ENCODE data around the gene RASSF3. TPM values are rescaled to one million over a fixed set of nuclear protein-coding genes. Genes with fewer than 3 reads are reported as not detected.
"Not testable (repeated sequence)": the region's sequence is repeated elsewhere in the genome, so short reads cannot be mapped to it uniquely, and the experiment has no call there.

The RASSF3 gene
- total RNA-seq, 1 experiment from 2014 or later, result 13.4 TPM

DNA sequence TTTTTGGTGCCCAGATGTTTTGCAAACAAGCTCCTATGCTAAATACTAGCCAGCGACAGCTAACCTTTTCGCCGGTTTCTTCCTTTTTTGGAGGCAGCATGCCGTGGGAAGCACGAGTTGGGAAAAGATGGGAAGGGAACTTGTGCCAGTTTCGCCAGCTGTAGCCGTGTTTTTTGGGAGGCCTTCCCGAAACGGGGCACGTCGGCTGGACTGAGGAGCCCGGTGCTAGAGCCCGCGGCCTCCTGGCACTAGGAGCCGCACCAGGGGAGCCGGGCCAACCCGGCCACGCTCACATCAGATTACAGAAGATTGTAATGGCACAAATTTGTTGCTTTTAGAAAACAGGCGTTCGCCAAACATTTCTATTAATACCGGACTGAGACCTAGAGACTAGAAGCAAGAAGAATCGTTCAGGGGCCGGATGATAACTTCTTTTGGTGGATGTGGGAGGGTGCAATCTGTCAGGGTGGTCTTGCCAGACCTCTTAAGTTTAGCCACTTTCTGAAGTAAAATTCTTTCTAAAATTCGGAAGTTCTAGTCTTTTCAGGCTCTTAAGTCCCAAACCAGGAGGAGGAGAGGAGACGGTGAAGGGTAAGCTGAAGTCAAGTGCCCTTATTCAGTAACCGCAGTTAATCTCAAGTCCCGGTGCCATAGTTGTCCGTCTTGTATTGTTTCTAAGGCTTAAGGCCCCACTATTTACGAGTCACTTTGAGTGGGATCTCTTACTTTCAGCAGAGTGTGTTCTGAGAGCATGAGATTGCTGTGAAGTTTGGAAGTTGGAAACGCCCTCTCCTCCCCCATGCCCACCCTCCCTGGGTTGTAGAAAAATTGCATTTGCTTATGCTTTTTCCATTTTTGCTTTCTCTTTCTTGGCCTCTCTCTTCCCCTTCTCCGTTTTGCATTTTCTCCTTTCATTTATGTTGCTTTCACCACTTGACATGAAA, 1.3 kb downstream of the RASSF3 start:
- H3K27ac ChIP-seq (ENCODE audit: low read length), result peak overlapping the region; percentile 17
- peak; percentile 39 for DNase-seq
- no peaks in the 10 kb centered on the region for H3K36me3 ChIP-seq (ENCODE audit: low read depth, low read length)
- peaks cover 60% of the 10 kb centered on the region for H3K79me2 ChIP-seq (ENCODE audit: low read length)
- H3F3A ChIP-seq (ENCODE audit: low read length, unreplicated experiment), result peaks cover 4% of the 10 kb centered on the region
- POLR2A ChIA-PET (ENCODE audit: unreplicated experiment), result no interaction called here
- H3K27me3 ChIP-seq (ENCODE audit: low read length), result no peaks in the 10 kb centered on the region
- peak overlapping the region; percentile 83 for H3K9ac ChIP-seq (ENCODE audit: low read length)
- peaks cover 10% of the 10 kb centered on the region; the same call in 1 of the 2 replicates for H3K4me1 ChIP-seq (ENCODE audit: insufficient read depth, low read length)
- H3K9me3 ChIP-seq (ENCODE audit: low read length), result no peaks in the 10 kb centered on the region
- H3K4me3 ChIP-seq (ENCODE audit: low read length), result peak overlapping the region; percentile 80
- no peaks in the 10 kb centered on the region for H3K9me2 ChIP-seq (replicated peaks; ENCODE audit: low read length)
- peak overlapping the region; percentile 99 for H3K4me2 ChIP-seq (ENCODE audit: low read length)
- CTCF ChIA-PET, result no interaction called here
- BruUV-seq (replicated peaks), result TSS peak; percentile 21
- TF ChIP-seq, protein P1, sequence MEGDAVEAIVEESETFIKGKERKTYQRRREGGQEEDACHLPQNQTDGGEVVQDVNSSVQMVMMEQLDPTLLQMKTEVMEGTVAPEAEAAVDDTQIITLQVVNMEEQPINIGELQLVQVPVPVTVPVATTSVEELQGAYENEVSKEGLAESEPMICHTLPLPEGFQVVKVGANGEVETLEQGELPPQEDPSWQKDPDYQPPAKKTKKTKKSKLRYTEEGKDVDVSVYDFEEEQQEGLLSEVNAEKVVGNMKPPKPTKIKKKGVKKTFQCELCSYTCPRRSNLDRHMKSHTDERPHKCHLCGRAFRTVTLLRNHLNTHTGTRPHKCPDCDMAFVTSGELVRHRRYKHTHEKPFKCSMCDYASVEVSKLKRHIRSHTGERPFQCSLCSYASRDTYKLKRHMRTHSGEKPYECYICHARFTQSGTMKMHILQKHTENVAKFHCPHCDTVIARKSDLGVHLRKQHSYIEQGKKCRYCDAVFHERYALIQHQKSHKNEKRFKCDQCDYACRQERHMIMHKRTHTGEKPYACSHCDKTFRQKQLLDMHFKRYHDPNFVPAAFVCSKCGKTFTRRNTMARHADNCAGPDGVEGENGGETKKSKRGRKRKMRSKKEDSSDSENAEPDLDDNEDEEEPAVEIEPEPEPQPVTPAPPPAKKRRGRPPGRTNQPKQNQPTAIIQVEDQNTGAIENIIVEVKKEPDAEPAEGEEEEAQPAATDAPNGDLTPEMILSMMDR (conservative IDR thresholded peaks at IDR 0.05; ENCODE audit: low read depth, low read length), result no peak
- TF ChIP-seq EZH2phosphoT487 (IDR thresholded peaks at IDR 0.05; ENCODE audit: borderline replicate concordance, low read length) (no peak), EZH2 (IDR thresholded peaks at IDR 0.05; ENCODE audit: low read length, unreplicated experiment) (no peak)
- peak; percentile 15 for ATAC-seq
- intact Hi-C loops (cut with micrococcal nuclease), result no loop called here
- H2AFZ ChIP-seq (ENCODE audit: low read length), result peak overlapping the region; percentile 51
- H4K20me1 ChIP-seq (ENCODE audit: low read length), result 0 out of 2 replicates have a peak, but pooled peaks cover 7% of the 10 kb centered on the region

DNA sequence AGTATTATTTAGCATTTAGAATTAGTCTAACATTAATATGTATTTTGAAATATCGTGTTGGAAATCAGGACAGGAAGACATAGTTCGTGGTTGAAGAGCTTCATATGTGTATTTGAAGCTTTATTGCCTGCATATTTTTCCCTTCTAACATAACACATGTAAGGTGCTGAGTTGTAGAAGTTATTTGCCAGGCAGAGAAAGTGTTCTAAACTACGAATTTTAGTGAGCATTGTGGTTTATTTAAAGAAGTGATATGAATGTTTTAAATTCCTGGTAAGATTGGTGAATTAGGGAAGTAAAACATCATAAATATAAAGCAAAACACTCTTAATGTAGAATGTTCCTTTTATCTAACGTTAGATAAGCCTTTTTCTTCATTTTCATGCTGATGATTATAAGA, 2.5 kb downstream of the RASSF3 start:
- CTCF ChIA-PET, result no interaction called here
- Histone ChIP-seq H4K20me1 (ENCODE audit: low read length) (0 out of 2 replicates have a peak, but pooled peaks cover 7% of the 10 kb centered on the region), H3K9me2 (replicated peaks; ENCODE audit: low read length) (no peaks in the 10 kb centered on the region), H3K4me1 (ENCODE audit: insufficient read depth, low read length) (peaks cover 10% of the 10 kb centered on the region; the same call in 1 of the 2 replicates), H3F3A (ENCODE audit: low read length, unreplicated experiment) (peaks cover 4% of the 10 kb centered on the region), H3K36me3 (ENCODE audit: low read depth, low read length) (no peaks in the 10 kb centered on the region), H3K27me3 (ENCODE audit: low read length) (no peaks in the 10 kb centered on the region), H3K4me3 (ENCODE audit: low read length) (peak overlapping the region; percentile 80; the same call in 1 of the 2 replicates), H2AFZ (ENCODE audit: low read length) (no peak overlapping the region), H3K27ac (ENCODE audit: low read length) (no peak overlapping the region), H3K79me2 (ENCODE audit: low read length) (peaks cover 72% of the 10 kb centered on the region), H3K4me2 (ENCODE audit: low read length) (peak overlapping the region; percentile 99), H3K9me3 (ENCODE audit: low read length) (no peaks in the 10 kb centered on the region), H3K9ac (ENCODE audit: low read length) (no peak overlapping the region)
- ATAC-seq, result no peak
- no peak for TF ChIP-seq EZH2 (IDR thresholded peaks at IDR 0.05; ENCODE audit: low read length, unreplicated experiment)
- TF ChIP-seq, protein P1 (conservative IDR thresholded peaks at IDR 0.05; ENCODE audit: low read depth, low read length), result no peak
- no peak for TF ChIP-seq EZH2phosphoT487 (IDR thresholded peaks at IDR 0.05; ENCODE audit: borderline replicate concordance, low read length)
- BruUV-seq (replicated peaks), result no TSS peak
- intact Hi-C loops (cut with micrococcal nuclease), result no loop called here
- no peak for DNase-seq
- POLR2A ChIA-PET (ENCODE audit: unreplicated experiment), result no interaction called here

DNA sequence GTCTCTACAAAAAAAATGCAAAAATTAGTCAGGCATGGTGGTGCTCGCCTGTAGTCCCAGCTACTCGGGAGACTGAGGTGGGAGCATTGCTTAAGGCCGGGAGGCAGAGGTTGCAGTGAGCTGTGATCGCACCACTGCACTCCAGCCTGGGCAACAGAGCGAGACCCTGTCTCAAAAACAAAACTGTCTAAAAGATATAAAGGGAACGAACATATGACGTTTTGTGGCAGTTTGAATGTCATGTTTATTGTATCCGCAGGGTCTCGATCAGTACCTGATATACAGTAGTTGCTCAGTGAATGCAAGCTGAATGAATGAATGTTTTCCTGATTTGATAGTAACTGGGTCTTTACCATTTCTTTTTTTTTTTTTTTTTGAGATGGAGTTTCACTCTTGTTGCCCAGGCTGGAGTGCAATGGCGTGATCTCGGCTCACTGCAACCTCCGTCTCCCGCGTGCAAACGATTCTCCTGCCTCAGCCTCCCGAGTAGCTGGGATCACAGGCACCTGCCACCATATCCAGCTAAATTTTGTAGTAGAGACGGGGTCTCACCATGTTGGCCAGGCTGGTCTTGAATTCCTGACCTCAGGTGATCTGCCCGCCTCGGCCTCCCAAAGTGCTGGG, 3.6 kb downstream of the RASSF3 start:
- H3K4me3 ChIP-seq (ENCODE audit: low read length); H3K4me2 ChIP-seq (ENCODE audit: low read length); H3K36me3 ChIP-seq (ENCODE audit: low read depth, low read length); H3K9me3 ChIP-seq (ENCODE audit: low read length); H3K9ac ChIP-seq (ENCODE audit: low read length); BruUV-seq (replicated peaks); H4K20me1 ChIP-seq (ENCODE audit: low read length); H3K27me3 ChIP-seq (ENCODE audit: low read length); ATAC-seq; DNase-seq; H3K4me1 ChIP-seq (ENCODE audit: insufficient read depth, low read length); H2AFZ ChIP-seq (ENCODE audit: low read length); intact Hi-C loops (cut with micrococcal nuclease); H3K27ac ChIP-seq (ENCODE audit: low read length); H3F3A ChIP-seq (ENCODE audit: low read length, unreplicated experiment); H3K9me2 ChIP-seq (replicated peaks; ENCODE audit: low read length): not testable (repeated sequence)
- peaks cover 83% of the 10 kb centered on the region for H3K79me2 ChIP-seq (ENCODE audit: low read length)
- ChIA-PET POLR2A (ENCODE audit: unreplicated experiment) (interaction anchor here (0.5 kb wide), 1 partner anchor 12 kb away, joined by 5 read pairs; no protein-coding TSS in a partner anchor), CTCF (interaction anchor here (0.6 kb wide), 2 partner anchors 11 to 65 kb away, joined by 3 read pairs; no protein-coding TSS in a partner anchor)
